HL-60/S4 treated with phorbol 12-myristate 13-acetate at 8.2 ng/mL for 4 days and 3 days (cell line): Measurements from ENCODE around the gene CCL19.

Experiments used
- in situ Hi-C: fragments of 300-500 bp; cut with MboI; formaldehyde crosslinking; loops from 2 replicates; pipeline ENCODE4 v1.15.0; 2022; ENCODE audit warnings: low sequenced_read_pairs

CCL19 gene

GRCh38 chr9:34646211-34647083 lies 44.6 kb downstream of the CCL19 start, which contains the start of gene GALT:
TSS of gene GALT (plus strand) at chr9:34646675. CDS start at chr9:34646705, 30 bp downstream.
- in situ Hi-C loops: no loop called here

GRCh38 chr9:34644766-34645314 lies 46.2 kb downstream of the CCL19 start:
- in situ Hi-C loops: no loop called here

GRCh38 chr9:34642679-34643078 lies 48.4 kb downstream of the CCL19 start:
- in situ Hi-C loops: no loop called here
